Mesothelial cell of epicardium (in vitro differentiated cells): ENCODE data around the gene PCCA. TPM values are rescaled to one million over a fixed set of nuclear protein-coding genes. Genes with fewer than 3 reads are reported as not detected.

ENCODE experiments used
- DNase-seq, 2 experiments: peaks; one replicate each; pipeline ENCODE4 v3.0.0; 2021; ENCODE audit warnings: low spot score in 2 of 2; ENCODE audit not compliant: unreplicated experiment in 2 of 2
- H3K27ac Mint-ChIP-seq: 2 replicates; pipeline ENCODE4 v1.8.0; 2021; ENCODE audit warnings: mixed read lengths
- H3K27me3 Mint-ChIP-seq: 2 replicates; pipeline ENCODE4 v1.8.0; 2021; ENCODE audit warnings: low read depth, mixed read lengths
- H3K36me3 Mint-ChIP-seq: 2 replicates; pipeline ENCODE4 v1.8.0; 2021; ENCODE audit warnings: mixed read lengths
- H3K4me1 Mint-ChIP-seq: 2 replicates; pipeline ENCODE4 v1.8.0; 2021; ENCODE audit warnings: mixed read lengths
- H3K4me3 Mint-ChIP-seq: 2 replicates; pipeline ENCODE4 v1.8.0; 2021; ENCODE audit warnings: mild to moderate bottlenecking, moderate library complexity, mixed read lengths
- H3K9me3 Mint-ChIP-seq: 2 replicates; pipeline ENCODE4 v1.8.0; 2021; ENCODE audit warnings: mixed read lengths
- total RNA-seq: library from RNA; stranded (reverse); gene quantifications from 3 replicates; pipeline ENCODE4 v1.2.1, GENCODE V29; 2021
- TF ChIP-seq, protein P1 (sequence below): fragments of 200-600 bp; sonication (generic); IDR thresholded peaks from one replicate; pipeline ENCODE4 v1.5.0; 2021; ENCODE audit warnings: antibody characterized with exemption; ENCODE audit not compliant: unreplicated experiment

The PCCA gene
- total RNA-seq, 1 donor from 2014 or later = 41.6 TPM

DNA sequence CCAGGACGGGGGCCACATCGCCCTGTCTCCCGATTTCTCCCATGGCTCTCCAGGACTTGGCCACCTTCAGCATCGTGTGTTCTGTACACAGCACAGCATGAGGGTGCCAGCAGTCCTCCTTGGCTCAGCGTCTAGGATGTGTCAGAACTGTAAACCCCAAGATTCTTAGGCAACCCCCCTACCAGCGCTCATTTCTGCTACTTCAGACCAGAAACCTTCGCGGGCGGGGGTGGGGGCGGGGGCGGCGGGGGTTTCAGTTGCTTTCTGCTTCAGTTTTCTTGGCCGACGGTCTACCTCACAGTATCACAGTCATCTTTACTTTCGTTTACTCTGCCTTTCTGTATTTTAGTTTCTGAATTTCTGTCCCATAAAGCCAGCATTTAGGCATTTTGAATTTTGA lies 417.3 kb downstream of the PCCA start:
- peaks cover 21% of the 10 kb centered on the region for H3K4me1 Mint-ChIP-seq
- H3K27me3 Mint-ChIP-seq = no peaks in the 10 kb centered on the region
- H3K9me3 Mint-ChIP-seq = no peaks in the 10 kb centered on the region
- H3K4me3 Mint-ChIP-seq = no peak overlapping the region
- H3K27ac Mint-ChIP-seq = no peak overlapping the region
- TF ChIP-seq, protein P1, sequence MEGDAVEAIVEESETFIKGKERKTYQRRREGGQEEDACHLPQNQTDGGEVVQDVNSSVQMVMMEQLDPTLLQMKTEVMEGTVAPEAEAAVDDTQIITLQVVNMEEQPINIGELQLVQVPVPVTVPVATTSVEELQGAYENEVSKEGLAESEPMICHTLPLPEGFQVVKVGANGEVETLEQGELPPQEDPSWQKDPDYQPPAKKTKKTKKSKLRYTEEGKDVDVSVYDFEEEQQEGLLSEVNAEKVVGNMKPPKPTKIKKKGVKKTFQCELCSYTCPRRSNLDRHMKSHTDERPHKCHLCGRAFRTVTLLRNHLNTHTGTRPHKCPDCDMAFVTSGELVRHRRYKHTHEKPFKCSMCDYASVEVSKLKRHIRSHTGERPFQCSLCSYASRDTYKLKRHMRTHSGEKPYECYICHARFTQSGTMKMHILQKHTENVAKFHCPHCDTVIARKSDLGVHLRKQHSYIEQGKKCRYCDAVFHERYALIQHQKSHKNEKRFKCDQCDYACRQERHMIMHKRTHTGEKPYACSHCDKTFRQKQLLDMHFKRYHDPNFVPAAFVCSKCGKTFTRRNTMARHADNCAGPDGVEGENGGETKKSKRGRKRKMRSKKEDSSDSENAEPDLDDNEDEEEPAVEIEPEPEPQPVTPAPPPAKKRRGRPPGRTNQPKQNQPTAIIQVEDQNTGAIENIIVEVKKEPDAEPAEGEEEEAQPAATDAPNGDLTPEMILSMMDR = no peak
- no peak for DNase-seq
- no peaks in the 10 kb centered on the region for H3K36me3 Mint-ChIP-seq

DNA sequence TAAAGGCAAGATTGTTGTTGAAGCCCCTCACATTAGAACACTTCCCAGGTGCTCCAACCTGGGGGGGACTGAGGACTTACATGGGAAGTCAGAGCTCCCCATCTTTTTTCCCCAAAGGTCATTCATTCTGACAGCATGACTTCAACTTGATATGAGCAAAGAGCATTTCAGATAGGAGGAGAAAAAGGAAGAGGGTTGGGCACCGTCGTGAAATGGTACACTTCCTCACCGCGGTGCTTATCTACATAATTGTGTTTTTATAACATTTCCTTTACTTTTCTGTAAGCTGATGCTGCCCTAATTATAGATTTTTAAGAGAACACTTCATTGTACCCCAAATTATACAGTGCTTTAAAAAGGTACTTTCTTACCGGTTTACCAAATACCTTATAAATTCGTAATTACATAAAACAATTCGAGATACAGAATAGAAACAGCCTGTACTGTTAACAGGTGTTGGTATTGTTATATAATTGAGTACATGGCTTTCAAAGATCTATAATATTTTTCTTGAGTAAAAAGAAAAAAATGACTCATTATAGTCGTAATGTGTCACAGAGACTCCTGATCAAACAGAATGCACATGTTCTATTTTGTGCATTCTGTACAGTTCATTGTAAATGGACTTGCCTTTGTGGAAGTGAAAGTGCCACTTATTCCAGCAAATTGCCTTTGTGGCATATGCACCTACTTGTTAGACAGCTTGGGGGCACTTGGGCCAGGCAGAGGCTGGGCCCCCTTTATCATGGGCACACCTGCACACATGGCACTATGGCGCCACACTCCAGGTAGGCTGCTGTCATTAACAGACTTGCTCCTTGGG lies 417.9 kb downstream of the PCCA start:
- TF ChIP-seq, protein P1 = no peak
- Mint-ChIP-seq H3K27ac (no peak overlapping the region), H3K4me1 (peaks cover 21% of the 10 kb centered on the region), H3K4me3 (no peak overlapping the region), H3K27me3 (no peaks in the 10 kb centered on the region), H3K9me3 (no peaks in the 10 kb centered on the region), H3K36me3 (no peaks in the 10 kb centered on the region)
- no peak for DNase-seq

DNA sequence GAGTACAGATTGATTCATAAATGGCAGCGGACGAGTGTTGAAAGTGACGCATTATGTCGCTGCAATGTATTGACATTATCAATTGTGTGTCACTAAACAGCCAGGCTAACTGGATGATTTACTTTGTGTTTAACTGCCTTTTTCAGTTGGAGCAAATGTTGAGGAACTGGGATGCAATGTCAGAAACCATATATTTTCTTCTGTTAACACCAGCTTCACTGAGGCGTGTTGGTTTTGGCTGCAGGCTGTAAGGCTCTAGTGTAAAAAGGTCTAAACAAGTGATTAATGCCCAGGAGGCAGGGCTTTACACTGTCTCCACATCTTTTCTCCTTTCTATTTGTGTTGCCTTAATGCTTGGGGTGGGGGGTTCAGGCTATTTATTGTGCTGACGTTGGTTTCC lies 419.6 kb downstream of the PCCA start:
- TF ChIP-seq, protein P1 = no peak
- H3K27me3 Mint-ChIP-seq = no peaks in the 10 kb centered on the region
- no peak overlapping the region for H3K4me3 Mint-ChIP-seq
- H3K4me1 Mint-ChIP-seq = peaks cover 15% of the 10 kb centered on the region
- DNase-seq = no peak
- H3K9me3 Mint-ChIP-seq = no peaks in the 10 kb centered on the region
- no peaks in the 10 kb centered on the region for H3K36me3 Mint-ChIP-seq
- no peak overlapping the region for H3K27ac Mint-ChIP-seq

DNA sequence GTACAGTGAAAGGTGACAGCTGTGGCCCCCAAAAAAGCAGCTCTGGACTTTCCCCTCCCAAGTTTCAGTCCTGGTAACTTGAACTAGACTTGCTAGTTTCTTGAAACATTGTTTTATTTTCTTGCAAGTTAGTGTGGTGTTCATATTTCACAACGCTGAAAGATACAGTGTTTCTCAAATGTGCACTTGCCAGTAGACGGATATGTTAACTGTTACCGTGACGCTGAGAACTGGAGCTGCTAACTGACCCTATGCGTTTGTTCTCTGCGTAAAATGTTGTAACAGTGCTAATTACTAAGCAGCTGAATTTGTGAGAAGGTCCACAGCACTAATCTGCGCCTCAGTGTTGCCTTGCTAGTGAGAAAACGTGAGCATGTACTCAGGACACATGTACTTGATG lies 420.1 kb downstream of the PCCA start:
- no peak overlapping the region for H3K4me3 Mint-ChIP-seq
- no peak for DNase-seq
- no peaks in the 10 kb centered on the region for H3K27me3 Mint-ChIP-seq
- peaks cover 15% of the 10 kb centered on the region for H3K4me1 Mint-ChIP-seq
- no peaks in the 10 kb centered on the region for H3K36me3 Mint-ChIP-seq
- TF ChIP-seq, protein P1 = no peak
- H3K27ac Mint-ChIP-seq = no peak overlapping the region
- no peaks in the 10 kb centered on the region for H3K9me3 Mint-ChIP-seq

DNA sequence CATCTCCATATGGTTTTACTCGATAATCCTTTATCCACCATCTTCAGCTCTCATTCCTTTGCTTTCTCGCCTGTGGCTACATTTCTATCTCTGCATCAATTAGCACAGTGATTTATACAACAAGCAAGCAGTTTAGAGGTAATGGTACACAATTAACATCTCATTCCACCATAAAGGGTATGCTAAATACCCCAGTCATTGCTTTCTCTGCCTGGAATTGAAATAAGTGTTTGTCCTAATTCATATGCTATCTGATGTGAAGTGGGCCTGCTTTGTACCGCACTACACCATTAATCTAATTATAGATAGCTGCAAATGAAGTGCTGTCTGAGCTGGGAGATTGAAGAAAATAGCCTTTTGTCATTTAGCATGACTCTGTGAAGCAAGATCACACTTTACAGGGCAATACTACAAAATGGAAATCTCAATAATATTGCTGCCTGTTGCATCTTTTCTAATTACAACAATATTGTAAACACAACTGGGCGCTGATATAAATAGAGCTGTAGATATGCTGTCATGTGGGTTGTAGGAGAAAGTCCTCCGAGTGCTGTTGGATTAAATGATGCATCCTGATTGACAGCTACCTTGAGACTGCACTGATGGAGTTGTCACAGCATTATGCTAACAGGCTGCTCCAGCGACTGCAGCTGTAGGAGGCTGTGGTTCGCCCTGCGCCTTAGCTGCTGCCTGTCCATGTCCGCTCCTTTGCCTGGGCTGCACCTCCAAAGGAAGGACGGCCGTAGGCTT lies 421.5 kb downstream of the PCCA start:
- Mint-ChIP-seq H3K4me1 (peaks cover 15% of the 10 kb centered on the region), H3K9me3 (no peaks in the 10 kb centered on the region), H3K27me3 (no peaks in the 10 kb centered on the region), H3K36me3 (no peaks in the 10 kb centered on the region), H3K4me3 (no peak overlapping the region), H3K27ac (no peak overlapping the region)
- DNase-seq = no peak
- TF ChIP-seq, protein P1 = no peak
